Measurements from ENCODE around the gene ZC2HC1C. TPM values are rescaled to one million over a fixed set of nuclear protein-coding genes. Genes with fewer than 3 reads are reported as not detected.

ZC2HC1C gene
- 0.85 and 0.96 TPM in 2 replicates for total RNA-seq

GRCh38 chr14:75069121-75069810 is at the start of gene ZC2HC1C:
ZC2HC1C (plus strand) TSS chr14:75069641; CDS start chr14:75070574, 933 bp downstream.

DNA sequence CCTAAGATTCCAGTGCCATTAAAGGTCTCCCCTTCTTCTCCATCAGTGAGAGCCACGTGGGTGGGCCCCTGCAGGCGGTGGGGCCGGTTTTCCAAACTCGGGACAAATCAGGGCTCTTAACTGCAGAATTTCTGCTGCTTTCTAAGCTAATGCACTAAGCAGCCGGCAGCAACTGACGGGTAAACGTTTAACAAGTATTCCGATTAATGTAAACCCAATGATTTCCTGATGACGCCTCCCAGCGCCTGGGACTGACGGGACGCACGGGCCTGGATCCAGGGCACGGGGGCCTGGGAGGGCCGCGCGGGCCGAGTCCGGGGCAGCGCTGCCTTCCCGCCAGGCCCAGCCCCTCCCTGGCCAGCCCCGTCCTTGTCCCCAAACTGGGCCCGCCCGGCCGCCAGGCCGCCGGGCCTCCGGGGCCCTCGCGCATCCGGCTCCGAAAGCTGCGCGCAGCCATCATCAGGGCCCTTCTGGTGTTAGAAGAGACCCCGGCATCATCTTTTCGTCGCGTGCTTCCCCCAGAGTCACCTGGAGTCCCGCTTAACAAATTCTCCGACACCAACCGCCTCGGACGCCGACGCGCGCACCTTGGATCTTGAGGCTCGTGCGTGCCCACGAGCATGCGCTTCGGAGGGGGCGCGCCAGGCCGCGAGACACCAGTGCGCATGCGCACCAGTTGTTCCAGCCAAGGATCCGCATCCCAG is 18.4 kb upstream of the ZC2HC1C start, which contains the start of gene MLH3:
TSS of gene MLH3 (minus strand) at position 616 of the 704 bp plus-strand sequence. CDS start 1,812 bp downstream, outside the sequence.

DNA sequence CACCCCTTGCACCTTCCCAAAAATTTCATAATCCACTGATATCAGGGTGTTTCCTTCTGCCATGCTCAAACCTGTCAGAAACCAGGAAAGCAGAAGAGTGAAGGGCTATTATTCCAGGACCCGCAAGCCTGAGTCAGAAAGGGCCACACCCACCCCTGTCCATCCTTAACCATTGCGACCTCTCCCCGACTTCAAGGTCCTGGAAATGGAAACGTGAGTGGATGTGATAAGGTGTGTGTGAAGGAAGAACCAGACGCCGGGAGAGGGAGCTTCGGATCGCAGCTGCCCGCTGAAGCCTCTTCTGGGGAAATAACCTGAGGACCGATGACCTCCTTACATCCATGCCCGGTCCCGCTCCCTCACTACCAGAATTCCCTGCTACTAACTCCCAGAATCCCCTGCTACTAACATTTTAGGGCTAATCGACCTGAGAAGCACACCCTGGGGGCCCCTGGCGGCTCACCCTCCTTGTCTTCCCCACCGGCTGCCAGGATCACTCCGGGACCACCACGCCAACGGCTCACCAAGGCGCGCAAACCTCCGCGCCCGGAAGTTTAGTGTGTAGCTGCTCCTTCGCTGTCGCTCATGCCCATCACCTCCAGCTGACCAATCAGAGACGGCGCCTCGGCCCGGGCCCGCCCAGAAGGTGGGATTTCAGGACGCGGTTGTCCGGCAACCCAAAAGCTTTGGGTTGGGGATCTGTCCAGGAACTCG is 5.8 kb upstream of the ZC2HC1C start, which contains the start of gene ACYP1:
TSS of gene ACYP1 (minus strand) at position 534 of the 714 bp plus-strand sequence. CDS start at position 63, 471 bp downstream.

GRCh38 chr14:75126679-75127473 is 57.4 kb downstream of the ZC2HC1C start, which contains the start of gene NEK9:
NEK9 (minus strand) TSS chr14:75127048; CDS start chr14:75126921, 127 bp downstream.

Other genes with a start within 250 kb of the ZC2HC1C start
- gene PROX2, start 193.5 kb upstream of the ZC2HC1C start, total RNA-seq = not detected in 2 replicates
- gene DLST, start 187.7 kb upstream of the ZC2HC1C start, total RNA-seq = 48.5 and 80.7 TPM in 2 replicates
- gene RPS6KL1, start 146.4 kb upstream of the ZC2HC1C start, total RNA-seq = 0.56 and 0.96 TPM in 2 replicates
- gene PGF, start 114.0 kb upstream of the ZC2HC1C start, total RNA-seq = 14.0 and 17.8 TPM in 2 replicates
- 46.2 and 73.4 TPM in 2 replicates for gene EIF2B2, start 66.7 kb upstream of the ZC2HC1C start, total RNA-seq
- gene MLH3, start 18.2 kb upstream of the ZC2HC1C start, total RNA-seq = 25.9 and 39.2 TPM in 2 replicates
- gene ACYP1, start 5.6 kb upstream of the ZC2HC1C start, total RNA-seq = 6.8 and 11.9 TPM in 2 replicates
- 42.9 and 62.6 TPM in 2 replicates for gene NEK9, start 57.4 kb downstream of the ZC2HC1C start, total RNA-seq
- gene TMED10, start 107.0 kb downstream of the ZC2HC1C start, total RNA-seq = 224 and 366 TPM in 2 replicates
- 14.8 and 32.1 TPM in 2 replicates for gene FOS, start 209.2 kb downstream of the ZC2HC1C start, total RNA-seq